ENCODE results near the gene DLG2. TPM values are rescaled to one million over a fixed set of nuclear protein-coding genes. Genes with fewer than 3 reads are reported as not detected.
"Not testable (repeated sequence)": the region's sequence is repeated elsewhere in the genome, so short reads cannot be mapped to it uniquely, and the experiment has no call there.

The DLG2 gene
- polyA plus RNA-seq, 2 donors, result 2.6 to 6.7 TPM

GRCh38 chr11:85249482-85249881 lies 377.7 kb downstream of the DLG2 start:
- Histone ChIP-seq H3K27me3 (ENCODE audit: control insufficient read depth in 1 of 2, insufficient read depth in 2 of 2, low read length in 2 of 2) (no peaks in the 10 kb centered on the region), H3K27ac (ENCODE audit: low read depth in 2 of 2, low read length in 1 of 2) (no peak overlapping the region), H3K36me3 (ENCODE audit: control insufficient read depth in 2 of 2, insufficient read depth in 2 of 2, low read length in 1 of 2) (no peaks in the 10 kb centered on the region), H3K4me3 (ENCODE audit: low read depth in 1 of 2, low read length in 2 of 2) (no peak overlapping the region), H3K9me3 (ENCODE audit: control insufficient read depth in 2 of 2, insufficient read depth in 1 of 2, low read depth in 1 of 2, low read length in 1 of 2) (no peaks in the 10 kb centered on the region), H3K4me1 (ENCODE audit: control insufficient read depth in 2 of 2, insufficient read depth in 2 of 2, low read length in 1 of 2) (no peaks in the 10 kb centered on the region)

DNA sequence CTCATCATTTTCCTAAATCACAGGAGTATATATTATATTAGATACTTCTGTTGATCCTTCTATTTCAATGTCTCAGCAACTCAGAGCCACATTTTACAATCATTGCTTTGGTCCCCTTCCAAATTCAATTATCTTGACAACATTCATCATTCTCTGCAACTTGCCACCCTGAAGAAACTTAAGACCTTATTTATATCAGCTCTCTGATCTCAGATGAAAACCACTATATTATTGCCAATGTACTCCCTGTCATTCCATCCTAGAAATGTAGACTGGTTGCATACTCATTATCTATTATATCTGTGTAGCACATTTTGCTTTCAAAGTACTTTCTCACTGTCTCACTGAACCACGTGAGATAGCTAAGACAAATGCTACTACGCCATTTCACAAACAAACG lies 379.3 kb downstream of the DLG2 start:
- no peak overlapping the region for H3K27ac ChIP-seq (ENCODE audit: low read depth in 2 of 2, low read length in 1 of 2)
- WGBS, 2 donors, result 84 to 89% methylated on average over 3 of the region's 3 CpGs
- no peak overlapping the region for H3K4me3 ChIP-seq (ENCODE audit: low read depth in 1 of 2, low read length in 2 of 2)
- no peaks in the 10 kb centered on the region for H3K27me3 ChIP-seq (ENCODE audit: control insufficient read depth in 1 of 2, insufficient read depth in 2 of 2, low read length in 2 of 2)
- H3K4me1 ChIP-seq (ENCODE audit: control insufficient read depth in 2 of 2, insufficient read depth in 2 of 2, low read length in 1 of 2), result no peaks in the 10 kb centered on the region
- H3K36me3 ChIP-seq (ENCODE audit: control insufficient read depth in 2 of 2, insufficient read depth in 2 of 2, low read length in 1 of 2), result no peaks in the 10 kb centered on the region
- no peaks in the 10 kb centered on the region for H3K9me3 ChIP-seq (ENCODE audit: control insufficient read depth in 2 of 2, insufficient read depth in 1 of 2, low read depth in 1 of 2, low read length in 1 of 2)

DNA sequence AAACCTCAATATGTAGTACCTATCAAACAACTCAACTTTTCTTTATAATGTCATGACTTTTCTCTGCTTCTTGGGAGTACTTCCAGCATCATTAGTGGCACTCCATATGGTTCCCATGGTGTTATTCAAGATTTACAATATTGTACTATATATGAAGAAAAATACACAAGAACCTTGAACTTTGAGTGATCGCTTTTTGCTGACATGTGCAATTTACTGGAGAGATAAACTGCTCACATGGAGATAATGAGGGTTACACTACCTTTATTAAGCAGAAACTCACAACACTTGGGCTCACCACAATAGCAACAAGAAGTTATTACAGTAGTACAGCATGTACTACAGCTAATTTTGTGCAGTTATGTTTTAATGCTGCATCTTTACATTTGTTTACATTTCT lies 388.2 kb downstream of the DLG2 start:
- Histone ChIP-seq H3K27me3 (ENCODE audit: control insufficient read depth in 1 of 2, insufficient read depth in 2 of 2, low read length in 2 of 2) (no peaks in the 10 kb centered on the region), H3K4me3 (ENCODE audit: low read depth in 1 of 2, low read length in 2 of 2) (no peak overlapping the region), H3K27ac (ENCODE audit: low read depth in 2 of 2, low read length in 1 of 2) (no peak overlapping the region), H3K4me1 (ENCODE audit: control insufficient read depth in 2 of 2, insufficient read depth in 2 of 2, low read length in 1 of 2) (no peaks in the 10 kb centered on the region), H3K36me3 (ENCODE audit: control insufficient read depth in 2 of 2, insufficient read depth in 2 of 2, low read length in 1 of 2) (no peaks in the 10 kb centered on the region), H3K9me3 (ENCODE audit: control insufficient read depth in 2 of 2, insufficient read depth in 1 of 2, low read depth in 1 of 2, low read length in 1 of 2) (no peaks in the 10 kb centered on the region)
- WGBS, 2 donors, result 81 to 93% methylated on average over 1 of the region's 1 CpG

DNA sequence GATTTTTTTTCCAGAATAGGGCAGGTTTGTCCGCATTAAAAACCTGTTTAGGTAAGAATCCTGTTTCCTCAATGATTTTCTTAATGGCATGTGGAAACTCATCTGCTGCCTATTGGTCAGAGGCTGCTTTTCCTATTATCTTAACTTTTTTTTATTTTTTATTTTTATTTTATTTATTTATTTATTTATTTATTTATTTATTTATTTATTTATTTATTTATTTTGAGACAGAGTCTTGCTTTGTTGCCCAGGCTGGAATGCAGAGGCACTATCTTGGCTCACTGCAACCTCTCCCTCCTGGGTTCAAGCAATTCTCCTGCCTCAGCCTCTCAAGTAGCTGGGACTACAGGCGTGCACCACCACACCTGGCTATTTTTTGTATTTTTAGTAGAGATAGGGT lies 389.1 kb downstream of the DLG2 start:
- H3K36me3 ChIP-seq (ENCODE audit: control insufficient read depth in 2 of 2, insufficient read depth in 2 of 2, low read length in 1 of 2); H3K4me3 ChIP-seq (ENCODE audit: low read depth in 1 of 2, low read length in 2 of 2); H3K27ac ChIP-seq (ENCODE audit: low read depth in 2 of 2, low read length in 1 of 2); H3K4me1 ChIP-seq (ENCODE audit: control insufficient read depth in 2 of 2, insufficient read depth in 2 of 2, low read length in 1 of 2); H3K9me3 ChIP-seq (ENCODE audit: control insufficient read depth in 2 of 2, insufficient read depth in 1 of 2, low read depth in 1 of 2, low read length in 1 of 2); H3K27me3 ChIP-seq (ENCODE audit: control insufficient read depth in 1 of 2, insufficient read depth in 2 of 2, low read length in 2 of 2): not testable (repeated sequence)
- WGBS, 2 donors, result 95% methylated on average over 2 of the region's 2 CpGs

- 69 to 84% methylated on average over 2 of the region's 2 CpGs for WGBS, 2 donors
- no peaks in the 10 kb centered on the region for H3K27me3 ChIP-seq (ENCODE audit: control insufficient read depth in 1 of 2, insufficient read depth in 2 of 2, low read length in 2 of 2)
- no peak overlapping the region for H3K4me3 ChIP-seq (ENCODE audit: low read depth in 1 of 2, low read length in 2 of 2)
- no peak overlapping the region for H3K27ac ChIP-seq (ENCODE audit: low read depth in 2 of 2, low read length in 1 of 2)
- H3K4me1 ChIP-seq (ENCODE audit: control insufficient read depth in 2 of 2, insufficient read depth in 2 of 2, low read length in 1 of 2), result no peaks in the 10 kb centered on the region
- H3K9me3 ChIP-seq (ENCODE audit: control insufficient read depth in 2 of 2, insufficient read depth in 1 of 2, low read depth in 1 of 2, low read length in 1 of 2), result no peaks in the 10 kb centered on the region
- H3K36me3 ChIP-seq (ENCODE audit: control insufficient read depth in 2 of 2, insufficient read depth in 2 of 2, low read length in 1 of 2), result no peaks in the 10 kb centered on the region
Observed at GRCh38 chr11:85236211-85236610, 390.9 kb downstream of the DLG2 start.

- Histone ChIP-seq H3K36me3 (ENCODE audit: control insufficient read depth in 2 of 2, insufficient read depth in 2 of 2, low read length in 1 of 2) (no peaks in the 10 kb centered on the region), H3K9me3 (ENCODE audit: control insufficient read depth in 2 of 2, insufficient read depth in 1 of 2, low read depth in 1 of 2, low read length in 1 of 2) (no peaks in the 10 kb centered on the region), H3K27ac (ENCODE audit: low read depth in 2 of 2, low read length in 1 of 2) (no peak overlapping the region), H3K27me3 (ENCODE audit: control insufficient read depth in 1 of 2, insufficient read depth in 2 of 2, low read length in 2 of 2) (no peaks in the 10 kb centered on the region), H3K4me1 (ENCODE audit: control insufficient read depth in 2 of 2, insufficient read depth in 2 of 2, low read length in 1 of 2) (no peaks in the 10 kb centered on the region), H3K4me3 (ENCODE audit: low read depth in 1 of 2, low read length in 2 of 2) (no peak overlapping the region)
- 61 to 62% methylated on average over 2 of the region's 2 CpGs for WGBS, 2 donors
Observed at GRCh38 chr11:85232559-85232958, 394.6 kb downstream of the DLG2 start.

- H3K27ac ChIP-seq (ENCODE audit: low read depth in 2 of 2, low read length in 1 of 2), result no peak overlapping the region
- no peaks in the 10 kb centered on the region for H3K27me3 ChIP-seq (ENCODE audit: control insufficient read depth in 1 of 2, insufficient read depth in 2 of 2, low read length in 2 of 2)
- no peaks in the 10 kb centered on the region for H3K36me3 ChIP-seq (ENCODE audit: control insufficient read depth in 2 of 2, insufficient read depth in 2 of 2, low read length in 1 of 2)
- H3K9me3 ChIP-seq (ENCODE audit: control insufficient read depth in 2 of 2, insufficient read depth in 1 of 2, low read depth in 1 of 2, low read length in 1 of 2), result no peaks in the 10 kb centered on the region
- H3K4me1 ChIP-seq (ENCODE audit: control insufficient read depth in 2 of 2, insufficient read depth in 2 of 2, low read length in 1 of 2), result no peaks in the 10 kb centered on the region
- no peak overlapping the region for H3K4me3 ChIP-seq (ENCODE audit: low read depth in 1 of 2, low read length in 2 of 2)
- 48 to 58% methylated on average over 4 of the region's 4 CpGs for WGBS, 2 donors
Observed at GRCh38 chr11:85231588-85231987, 395.6 kb downstream of the DLG2 start.

DNA sequence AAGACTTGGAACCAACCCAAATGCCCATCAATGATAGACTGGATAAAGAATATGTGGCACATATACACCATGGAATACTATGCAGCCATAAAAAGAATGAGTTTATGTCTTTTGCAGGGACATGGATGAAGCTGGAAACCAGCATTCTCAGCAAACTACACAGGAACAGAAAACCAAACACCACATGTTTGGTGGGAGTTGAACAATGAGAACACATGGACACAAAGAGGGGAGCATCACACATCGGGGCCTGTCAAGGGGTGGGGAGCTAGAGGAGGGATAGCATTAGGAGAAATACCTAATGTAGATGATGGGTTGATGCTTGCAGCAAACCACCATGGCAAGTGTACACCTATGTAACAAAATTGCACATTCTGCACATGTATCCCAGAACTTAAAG lies 397.4 kb downstream of the DLG2 start:
- 75 to 96% methylated on average over 1 of the region's 1 CpG for WGBS, 2 donors
- not testable (repeated sequence) for H3K4me1 ChIP-seq (ENCODE audit: control insufficient read depth in 2 of 2, insufficient read depth in 2 of 2, low read length in 1 of 2); H3K4me3 ChIP-seq (ENCODE audit: low read depth in 1 of 2, low read length in 2 of 2); H3K36me3 ChIP-seq (ENCODE audit: control insufficient read depth in 2 of 2, insufficient read depth in 2 of 2, low read length in 1 of 2); H3K27ac ChIP-seq (ENCODE audit: low read depth in 2 of 2, low read length in 1 of 2); H3K9me3 ChIP-seq (ENCODE audit: control insufficient read depth in 2 of 2, insufficient read depth in 1 of 2, low read depth in 1 of 2, low read length in 1 of 2); H3K27me3 ChIP-seq (ENCODE audit: control insufficient read depth in 1 of 2, insufficient read depth in 2 of 2, low read length in 2 of 2)

DNA sequence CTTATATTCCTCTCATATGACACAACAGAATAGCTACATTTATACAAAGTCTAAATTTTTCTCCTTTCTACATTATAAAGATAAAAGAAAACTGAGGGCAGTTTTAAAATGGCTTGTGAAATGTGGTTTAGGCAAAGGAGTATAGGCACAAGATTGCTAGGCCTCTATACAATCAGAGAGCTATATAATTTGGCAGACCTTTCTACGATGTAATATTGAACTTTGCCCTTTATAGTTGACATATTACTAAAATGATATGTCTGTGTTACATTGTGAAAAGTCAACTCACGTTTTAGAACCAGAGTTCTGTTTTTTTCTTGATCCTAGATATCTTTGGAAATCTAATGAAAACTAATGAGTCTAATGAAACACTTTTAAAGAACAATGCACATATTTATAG lies 430.2 kb downstream of the DLG2 start:
- H3K27ac ChIP-seq (ENCODE audit: low read depth in 2 of 2, low read length in 1 of 2), result no peak overlapping the region
- WGBS, 2 donors, result 38 to 42% methylated on average over 2 of the region's 2 CpGs

DNA sequence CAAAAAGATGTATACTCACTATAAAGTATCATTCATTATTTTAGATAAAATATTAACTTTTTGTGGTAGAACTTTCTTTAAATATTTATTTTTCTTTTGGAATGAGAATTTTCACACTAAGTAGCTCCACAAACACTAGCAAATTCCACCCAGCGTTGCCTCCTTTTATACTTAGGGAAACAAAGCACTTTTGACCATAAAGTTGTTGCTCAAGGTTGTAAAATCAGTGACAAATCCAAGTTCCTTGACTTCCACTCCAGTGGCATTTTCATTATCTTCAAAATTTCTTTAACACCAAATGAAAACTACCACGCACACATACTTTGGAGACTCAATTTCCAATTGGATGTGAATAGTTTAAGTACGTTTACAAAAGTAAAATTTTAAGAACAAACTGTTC lies 431.2 kb downstream of the DLG2 start:
- Histone ChIP-seq H3K9me3 (ENCODE audit: control insufficient read depth in 2 of 2, insufficient read depth in 1 of 2, low read depth in 1 of 2, low read length in 1 of 2) (peaks cover 9 to 11% of the 10 kb centered on the region in 2 donors), H3K27ac (ENCODE audit: low read depth in 2 of 2, low read length in 1 of 2) (no peak overlapping the region), H3K4me1 (ENCODE audit: control insufficient read depth in 2 of 2, insufficient read depth in 2 of 2, low read length in 1 of 2) (no peaks in the 10 kb centered on the region), H3K4me3 (ENCODE audit: low read depth in 1 of 2, low read length in 2 of 2) (no peak overlapping the region), H3K36me3 (ENCODE audit: control insufficient read depth in 2 of 2, insufficient read depth in 2 of 2, low read length in 1 of 2) (no peaks in the 10 kb centered on the region), H3K27me3 (ENCODE audit: control insufficient read depth in 1 of 2, insufficient read depth in 2 of 2, low read length in 2 of 2) (no peaks in the 10 kb centered on the region)
- 78% methylated on average over 3 of the region's 3 CpGs for WGBS, 2 donors

More for the DNA sequence above, 430.2 kb downstream of the DLG2 start:
- Histone ChIP-seq H3K27me3 (ENCODE audit: control insufficient read depth in 1 of 2, insufficient read depth in 2 of 2, low read length in 2 of 2) (no peaks in the 10 kb centered on the region), H3K4me1 (ENCODE audit: control insufficient read depth in 2 of 2, insufficient read depth in 2 of 2, low read length in 1 of 2) (no peaks in the 10 kb centered on the region), H3K36me3 (ENCODE audit: control insufficient read depth in 2 of 2, insufficient read depth in 2 of 2, low read length in 1 of 2) (no peaks in the 10 kb centered on the region), H3K9me3 (ENCODE audit: control insufficient read depth in 2 of 2, insufficient read depth in 1 of 2, low read depth in 1 of 2, low read length in 1 of 2) (peaks cover 12 to 13% of the 10 kb centered on the region in 2 donors), H3K4me3 (ENCODE audit: low read depth in 1 of 2, low read length in 2 of 2) (no peak overlapping the region)
